IMR-90 (cell line): ENCODE measurements around the gene GOLGA6L6. TPM values are rescaled to one million over a fixed set of nuclear protein-coding genes. Genes with fewer than 3 reads are reported as not detected.
"Not testable (repeated sequence)": the region's sequence is repeated elsewhere in the genome, so short reads cannot be mapped to it uniquely, and the experiment has no call there.

Experiments used
- ATAC-seq: fragments of 200-7000 bp; cut with Tn5 transposase; 2 replicates; pipeline ENCODE4 v1.9.1; 2020; ENCODE audit warnings: low read depth, mild to moderate bottlenecking, moderate library complexity
- BruUV-seq: library from RNA; stranded (reverse); fragments of 400-500 nt; replicated peaks from 2 replicates; lab custom pipeline; 2021; lab: Mats Ljungman, UMichigan
- CTCF ChIA-PET: fragments of 300-600 bp; formaldehyde crosslinking; extraction: SDS; loops from one replicate; lab custom pipeline; 2021; ENCODE audit warnings: antibody characterized with exemption; lab: Yijun Ruan, JAX
- POLR2A ChIA-PET: fragments of 300-600 bp; sonication (Branson Sonifier 250); formaldehyde crosslinking; loops from one replicate; lab custom pipeline; 2022; ENCODE audit warnings: antibody characterized with exemption; ENCODE audit not compliant: unreplicated experiment; lab: Charles Lee
- DNase-seq: peaks from one replicate; pipeline ENCODE4 v3.0.0; 2013
- H2AFZ ChIP-seq: replicated peaks from 2 replicates; pipeline ENCODE3; 2013; ENCODE audit warnings: low read length, mild to moderate bottlenecking; ENCODE audit not compliant: poor library complexity
- H2AK5ac ChIP-seq: 2 replicates; pipeline ENCODE4 v1.6.1; 2013; ENCODE audit warnings: low read depth, low read length, inconsistent platforms
- H2AK9ac ChIP-seq: replicated peaks from 2 replicates; pipeline ENCODE3; 2013; ENCODE audit warnings: mild to moderate bottlenecking, low read depth, low read length, moderate library complexity; ENCODE audit not compliant: poor library complexity
- H2BK120ac ChIP-seq: 2 replicates; pipeline ENCODE4 v1.6.1; 2013; ENCODE audit warnings: low read depth, low read length, inconsistent platforms
- H2BK15ac ChIP-seq: 3 replicates; pipeline ENCODE4 v1.6.1; 2013; ENCODE audit warnings: low read depth, low read length, inconsistent platforms
- H2BK20ac ChIP-seq: 2 replicates; pipeline ENCODE4 v1.6.1; 2013; ENCODE audit warnings: low read depth, mild to moderate bottlenecking, inconsistent platforms, low read length, moderate library complexity
- H2BK5ac ChIP-seq: 2 replicates; pipeline ENCODE4 v1.6.1; 2013; ENCODE audit warnings: mild to moderate bottlenecking, low read depth, low read length, inconsistent platforms; ENCODE audit not compliant: poor library complexity, severe bottlenecking
- H3K14ac ChIP-seq: replicated peaks from 2 replicates; pipeline ENCODE4 v1.6.1; 2013; ENCODE audit warnings: low read depth, low read length, inconsistent platforms
- H3K18ac ChIP-seq: 2 replicates; pipeline ENCODE4 v1.6.1; 2013; ENCODE audit warnings: low read depth, low read length, control low read depth
- H3K23ac ChIP-seq: 2 replicates; pipeline ENCODE4 v1.6.1; 2013; ENCODE audit warnings: low read depth, low read length, inconsistent platforms
- H3K27ac ChIP-seq: 2 replicates; pipeline ENCODE4 v1.5.1; 2013; ENCODE audit warnings: mild to moderate bottlenecking, control low read depth, low read length; ENCODE audit not compliant: insufficient read depth
- H3K27me3 ChIP-seq: 2 replicates; pipeline ENCODE4 v1.6.1; 2013; ENCODE audit warnings: low read length; ENCODE audit not compliant: control insufficient read depth, insufficient read depth
- H3K36me3 ChIP-seq: 2 replicates; pipeline ENCODE4 v1.6.1; 2013; ENCODE audit warnings: low read length, mixed read lengths; ENCODE audit not compliant: control insufficient read depth, insufficient read depth
- H3K4ac ChIP-seq: 2 replicates; pipeline ENCODE4 v1.6.1; 2013; ENCODE audit warnings: low read depth, low read length, inconsistent platforms
- H3K4me1 ChIP-seq: 2 replicates; pipeline ENCODE4 v1.6.1; 2013; ENCODE audit warnings: low read length, mixed read lengths; ENCODE audit not compliant: control insufficient read depth, insufficient read depth
- H3K4me2 ChIP-seq: 2 replicates; pipeline ENCODE4 v1.6.1; 2013; ENCODE audit warnings: low read depth, mild to moderate bottlenecking, control low read depth, low read length, moderate library complexity
- H3K4me3 ChIP-seq: 2 replicates; pipeline ENCODE4 v1.5.1; 2013; ENCODE audit warnings: low read depth, mild to moderate bottlenecking, control low read depth, low read length, moderate library complexity; ENCODE audit not compliant: insufficient read depth
- H3K56ac ChIP-seq: 2 replicates; pipeline ENCODE4 v1.6.1; 2013; ENCODE audit warnings: low read length, inconsistent platforms; ENCODE audit not compliant: insufficient read depth; ENCODE audit errors: extremely low read depth
- H3K79me1 ChIP-seq, 2 experiments: 2 replicates each; pipeline ENCODE4 v1.6.1; 2013; ENCODE audit warnings: low read length in 2 of 2, inconsistent platforms in 1 of 2, low read depth in 1 of 2
- H3K9ac ChIP-seq: 2 replicates; pipeline ENCODE4 v1.6.1; 2013; ENCODE audit warnings: low read depth, low read length, control low read depth
- H3K9me1 ChIP-seq: 2 replicates; pipeline ENCODE4 v1.6.1; 2013; ENCODE audit warnings: low read length, inconsistent platforms; ENCODE audit not compliant: insufficient read depth
- H3K9me3 ChIP-seq: 2 replicates; pipeline ENCODE4 v1.6.1; 2013; ENCODE audit warnings: low read length; ENCODE audit not compliant: control insufficient read depth, insufficient read depth
- H4K20me1 ChIP-seq: 2 replicates; pipeline ENCODE4 v1.6.1; 2013; ENCODE audit warnings: low read length, inconsistent platforms; ENCODE audit not compliant: insufficient read depth
- H4K5ac ChIP-seq: 2 replicates; pipeline ENCODE4 v1.6.1; 2013; ENCODE audit warnings: mild to moderate bottlenecking, low read depth, low read length, control low read depth
- H4K8ac ChIP-seq, 2 experiments: 2 replicates each; pipeline ENCODE4 v1.6.1; 2013; ENCODE audit warnings: low read depth in 2 of 2, low read length in 2 of 2, control low read depth in 1 of 2, inconsistent platforms in 1 of 2
- H4K91ac ChIP-seq: 2 replicates; pipeline ENCODE4 v1.6.1; 2013; ENCODE audit warnings: low read depth, low read length, inconsistent platforms; ENCODE audit not compliant: insufficient read depth
- WGBS, 2 experiments: methylation state at CpG; one replicate each; pipeline versions ENCODE4 v1.1.5 to v1.1.7; 2013; ENCODE audit warnings: missing lambda C conversion rate in 2 of 2; ENCODE audit not compliant: insufficient read length in 1 of 2; ENCODE audit errors: extremely low coverage in 2 of 2; 5-methylcytosine and 5-hydroxymethylcytosine counted together
- dilution Hi-C: fragments of 300-500 bp; cut with HindIII; formaldehyde crosslinking; loops from one replicate; pipeline ENCODE4 v1.14.3; 2018; ENCODE audit warnings: low sequenced_read_pairs; ENCODE audit not compliant: unreplicated experiment
- in situ Hi-C: fragments of 300-500 bp; cut with MboI; formaldehyde crosslinking; loops from 3 replicates; pipeline ENCODE4 v1.14.3; 2019; ENCODE audit warnings: low sequenced_read_pairs, inconsistent platforms, mixed read lengths
- intact Hi-C: fragments of 100-400 bp; cut with micrococcal nuclease; formaldehyde crosslinking; loops from 2 replicates; pipeline ENCODE4 v1.10.0; 2022
- polyA plus RNA-seq, 3 experiments: library from polyadenylated mRNA; depleted of rRNA; stranded (reverse); fragments of >200 nt; gene quantifications; 2 replicates each; pipeline ENCODE4 v1.2.3, GENCODE V29; 2012; ENCODE audit warnings: low replicate concordance in 1 of 3
- total RNA-seq: library from RNA; depleted of rRNA; stranded (reverse); fragments of >200 nt; gene quantifications from 2 replicates; pipeline ENCODE4 v1.2.3, GENCODE V29; 2012

Gene GOLGA6L6
- total and polyA plus RNA-seq, 2 of the 4 experiments (the other 2 are of a cell fraction): not detected

- H3K79me1 ChIP-seq, CTCF ChIA-PET, H3K4ac ChIP-seq, H3K9me3 ChIP-seq, H2BK20ac ChIP-seq, H3K18ac ChIP-seq, ATAC-seq, H2BK15ac ChIP-seq, in situ Hi-C loops, H4K5ac ChIP-seq, H3K27me3 ChIP-seq, H2AK5ac ChIP-seq, H3K9me1 ChIP-seq, H4K91ac ChIP-seq, H2BK5ac ChIP-seq, H2BK120ac ChIP-seq, H3K14ac ChIP-seq, POLR2A ChIA-PET, H4K8ac ChIP-seq, H3K23ac ChIP-seq, dilution Hi-C loops, BruUV-seq, H3K4me3 ChIP-seq, DNase-seq, H4K20me1 ChIP-seq, H2AFZ ChIP-seq, H3K27ac ChIP-seq, intact Hi-C loops, H3K9ac ChIP-seq, H2AK9ac ChIP-seq, H3K4me1 ChIP-seq, H3K36me3 ChIP-seq, H3K56ac ChIP-seq, H3K4me2 ChIP-seq: not testable (repeated sequence)
- WGBS, 2 experiments: no CpG with 5 or more reads among the region's 87 CpGs
Observed at GRCh38 chr15:20505926-20506658, 35.5 kb downstream of the GOLGA6L6 start.

DNA sequence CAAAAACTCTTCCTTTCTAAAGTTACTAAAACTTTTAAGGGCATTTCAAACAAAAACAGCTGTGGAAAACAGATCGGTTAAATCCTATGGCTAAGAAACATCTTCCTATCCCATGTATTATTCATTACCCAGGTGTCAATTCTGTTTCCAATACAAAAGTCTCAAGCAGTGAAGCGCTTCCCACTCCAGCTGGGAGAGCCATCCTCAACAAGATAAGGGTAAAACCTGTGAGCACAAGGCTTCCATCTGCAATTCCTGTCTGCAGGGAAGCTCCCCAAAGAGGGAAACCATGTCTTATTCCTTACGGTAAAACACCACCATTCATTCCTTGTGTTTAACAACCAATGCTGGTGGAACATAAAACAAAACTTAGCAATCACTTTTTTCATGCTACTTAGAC, 38.8 kb downstream of the GOLGA6L6 start:
- BruUV-seq: TSS peak; percentile 91
- intact Hi-C loops, CTCF ChIA-PET, H3K4me2 ChIP-seq, H3K9me3 ChIP-seq, H3K4me3 ChIP-seq, H4K8ac ChIP-seq, H2AFZ ChIP-seq, H3K27me3 ChIP-seq, H4K91ac ChIP-seq, H3K9me1 ChIP-seq, ATAC-seq, H2AK9ac ChIP-seq, H2BK120ac ChIP-seq, H3K36me3 ChIP-seq, H2BK20ac ChIP-seq, H3K4ac ChIP-seq, H3K27ac ChIP-seq, in situ Hi-C loops, H2AK5ac ChIP-seq, DNase-seq, H3K56ac ChIP-seq, H3K9ac ChIP-seq, H3K23ac ChIP-seq, H4K20me1 ChIP-seq, H2BK5ac ChIP-seq, H3K14ac ChIP-seq, H3K4me1 ChIP-seq, H2BK15ac ChIP-seq, H3K18ac ChIP-seq, H4K5ac ChIP-seq, H3K79me1 ChIP-seq, dilution Hi-C loops, POLR2A ChIA-PET: not testable (repeated sequence)
- no CpG with 5 or more reads among the region's 3 CpGs for WGBS, 2 experiments
